Measurements from ENCODE around the gene DOCK7.

- TF ChIP-seq CTCF (IDR thresholded peaks at IDR 0.05): no peak
- no peak for TF ChIP-seq POLR2A (IDR thresholded peaks at IDR 0.05)
These were observed 62.8 kb downstream of the DOCK7 start for GRCh38 chr1:62625415-62625814.

Data from breast epithelium (tissue), 3 donors.